Measurements from ENCODE around the gene ADGB.

The ADGB gene

GRCh38 chr6:146581968-146582367, 16.8 kb upstream of the ADGB start:
- Histone ChIP-seq H3K4me1 (peaks cover 0 to 34% (median 0%) of the 10 kb centered on the region in 10 experiments; a peak in 7 of 20 replicates), H3K4me2 (peak overlapping the region in 2 of 11 experiments; percentile 15 to 38; a peak in 1 of 22 replicates), H3K9ac (no peak overlapping the region), H3K9me3 (replicated peaks in 1 of 11) (peaks cover 0 to 7% (median 0%) of the 10 kb centered on the region in 11 experiments; a peak in 6 of 22 replicates), H3K27me3 (no peaks in the 10 kb centered on the region), H4K20me1 (no peaks in the 10 kb centered on the region), H3K4me3 (no peak overlapping the region), H3K27ac (no peak overlapping the region), H3K36me3 (no peaks in the 10 kb centered on the region)
- TF ChIP-seq Cebpa-rat (IDR thresholded peaks at IDR 0.05) = no peak

GRCh38 chr6:146582857-146583256, 15.9 kb upstream of the ADGB start:
- peaks cover 0 to 42% (median 0%) of the 10 kb centered on the region in 10 experiments; a peak in 8 of 20 replicates for H3K4me1 ChIP-seq
- H3K4me2 ChIP-seq = peak overlapping the region in 4 of 11 experiments; percentile 26 to 47 (median 38); a peak in 8 of 22 replicates
- no peaks in the 10 kb centered on the region for H3K27me3 ChIP-seq
- peak in 2 of 11 experiments; percentile 22 to 25; a peak in 3 of 22 replicates for TF ChIP-seq Cebpa-rat (IDR thresholded peaks at IDR 0.05)
- H3K27ac ChIP-seq = peak overlapping the region in 1 of 11 experiments; percentile 15; a peak in 1 of 22 replicates
- no peak overlapping the region for H3K4me3 ChIP-seq
- H3K9me3 ChIP-seq (replicated peaks in 1 of 11) = peaks cover 0 to 7% (median 0%) of the 10 kb centered on the region in 11 experiments; a peak in 6 of 22 replicates
- no peak overlapping the region for H3K9ac ChIP-seq
- no peaks in the 10 kb centered on the region for H4K20me1 ChIP-seq
- H3K36me3 ChIP-seq = no peaks in the 10 kb centered on the region

- Histone ChIP-seq H3K9me3 (replicated peaks in 1 of 11) (peaks cover 0 to 7% (median 0%) of the 10 kb centered on the region in 11 experiments; a peak in 6 of 22 replicates), H3K4me2 (no peak overlapping the region), H3K36me3 (no peaks in the 10 kb centered on the region), H3K9ac (no peak overlapping the region), H3K27me3 (no peaks in the 10 kb centered on the region), H3K27ac (no peak overlapping the region), H4K20me1 (no peaks in the 10 kb centered on the region), H3K4me3 (no peak overlapping the region), H3K4me1 (peaks cover 0 to 44% (median 0%) of the 10 kb centered on the region in 10 experiments; a peak in 8 of 20 replicates)
- TF ChIP-seq Cebpa-rat (IDR thresholded peaks at IDR 0.05) = no peak
Measured at GRCh38 chr6:146583966-146584365, 14.8 kb upstream of the ADGB start.

GRCh38 chr6:146587459-146587858, 11.3 kb upstream of the ADGB start:
- Histone ChIP-seq H3K4me2 (peak overlapping the region in 2 of 11 experiments; percentile 4 to 21; a peak in 2 of 22 replicates), H4K20me1 (no peaks in the 10 kb centered on the region), H3K9me3 (replicated peaks in 1 of 11) (peaks cover 0 to 6% (median 0%) of the 10 kb centered on the region in 11 experiments; a peak in 6 of 22 replicates), H3K27ac (no peak overlapping the region), H3K9ac (no peak overlapping the region), H3K4me3 (no peak overlapping the region), H3K27me3 (no peaks in the 10 kb centered on the region), H3K4me1 (peaks cover 0 to 44% (median 0%) of the 10 kb centered on the region in 10 experiments; a peak in 8 of 20 replicates), H3K36me3 (no peaks in the 10 kb centered on the region)
- TF ChIP-seq Cebpa-rat (IDR thresholded peaks at IDR 0.05) = no peak

- H3K4me1 ChIP-seq = peaks cover 0 to 52% (median 16%) of the 10 kb centered on the region in 10 experiments; a peak in 15 of 20 replicates
- no peaks in the 10 kb centered on the region for H3K36me3 ChIP-seq
- no peak overlapping the region for H3K27ac ChIP-seq
- no peaks in the 10 kb centered on the region for H3K27me3 ChIP-seq
- H4K20me1 ChIP-seq = no peaks in the 10 kb centered on the region
- no peak overlapping the region for H3K9ac ChIP-seq
- no peak overlapping the region for H3K4me3 ChIP-seq
- no peaks in the 10 kb centered on the region for H3K9me3 ChIP-seq (replicated peaks in 1 of 11)
- H3K4me2 ChIP-seq = peak overlapping the region in 2 of 11 experiments; percentile 34 to 57; a peak in 2 of 22 replicates
- no peak for TF ChIP-seq Cebpa-rat (IDR thresholded peaks at IDR 0.05)
Measured at GRCh38 chr6:146590492-146590891, 8.3 kb upstream of the ADGB start.

GRCh38 chr6:146592451-146592850, 6.3 kb upstream of the ADGB start:
- peaks cover 8 to 63% (median 31%) of the 10 kb centered on the region in 10 experiments for H3K4me1 ChIP-seq
- H3K9me3 ChIP-seq (replicated peaks in 1 of 11) = no peaks in the 10 kb centered on the region
- no peak overlapping the region for H3K4me3 ChIP-seq
- H4K20me1 ChIP-seq = no peaks in the 10 kb centered on the region
- H3K36me3 ChIP-seq = no peaks in the 10 kb centered on the region
- no peak overlapping the region for H3K27ac ChIP-seq
- H3K27me3 ChIP-seq = no peaks in the 10 kb centered on the region
- no peak overlapping the region for H3K4me2 ChIP-seq
- no peak overlapping the region for H3K9ac ChIP-seq
- TF ChIP-seq Cebpa-rat (IDR thresholded peaks at IDR 0.05) = no peak

GRCh38 chr6:146593986-146594385, 4.8 kb upstream of the ADGB start:
- peaks cover 8 to 67% (median 31%) of the 10 kb centered on the region in 10 experiments for H3K4me1 ChIP-seq
- TF ChIP-seq Cebpa-rat (IDR thresholded peaks at IDR 0.05) = no peak
- no peaks in the 10 kb centered on the region for H4K20me1 ChIP-seq
- H3K9ac ChIP-seq = peak overlapping the region in 2 of 11 experiments; percentile 1 to 30; a peak in 2 of 22 replicates
- H3K4me3 ChIP-seq = no peak overlapping the region
- no peaks in the 10 kb centered on the region for H3K27me3 ChIP-seq
- peak overlapping the region in 4 of 11 experiments; percentile 19 to 77 (median 46); a peak in 6 of 22 replicates for H3K27ac ChIP-seq
- no peaks in the 10 kb centered on the region for H3K36me3 ChIP-seq
- H3K9me3 ChIP-seq (replicated peaks in 1 of 11) = peaks cover 0 to 3% (median 0%) of the 10 kb centered on the region in 11 experiments; a peak in 1 of 22 replicates
- peak overlapping the region in 6 of 11 experiments; percentile 57 to 96 (median 86); a peak in 11 of 22 replicates for H3K4me2 ChIP-seq

- H3K36me3 ChIP-seq = no peaks in the 10 kb centered on the region
- peaks cover 8 to 63% (median 31%) of the 10 kb centered on the region in 10 experiments for H3K4me1 ChIP-seq
- H3K27ac ChIP-seq = peak overlapping the region in 4 of 11 experiments; percentile 19 to 77 (median 58); a peak in 6 of 22 replicates
- TF ChIP-seq Cebpa-rat (IDR thresholded peaks at IDR 0.05) = no peak
- peaks cover 0 to 7% (median 0%) of the 10 kb centered on the region in 11 experiments; a peak in 1 of 22 replicates for H3K9me3 ChIP-seq (replicated peaks in 1 of 11)
- H3K9ac ChIP-seq = peak overlapping the region in 1 of 11 experiments; percentile 34; a peak in 1 of 22 replicates
- no peaks in the 10 kb centered on the region for H3K27me3 ChIP-seq
- no peak overlapping the region for H3K4me3 ChIP-seq
- H4K20me1 ChIP-seq = no peaks in the 10 kb centered on the region
- H3K4me2 ChIP-seq = peak overlapping the region in 6 of 11 experiments; percentile 57 to 96 (median 86); a peak in 11 of 22 replicates
Measured at GRCh38 chr6:146594495-146594894, 4.3 kb upstream of the ADGB start.

GRCh38 chr6:146595972-146596731, 2.6 kb upstream of the ADGB start:
- H3K27me3 ChIP-seq = no peaks in the 10 kb centered on the region
- no peaks in the 10 kb centered on the region for H3K36me3 ChIP-seq
- TF ChIP-seq Cebpa-rat (IDR thresholded peaks at IDR 0.05) = no peak
- H3K4me3 ChIP-seq = peak overlapping the region in 3 of 10 experiments; percentile 1 to 30 (median 25); a peak in 3 of 20 replicates
- H3K9ac ChIP-seq = peak overlapping the region in 1 of 11 experiments; percentile 22; a peak in 1 of 22 replicates
- peaks cover 8 to 52% (median 31%) of the 10 kb centered on the region in 10 experiments for H3K4me1 ChIP-seq
- peak overlapping the region; percentile 60 to 96 (median 85); a peak in 21 of 22 replicates for H3K4me2 ChIP-seq
- peaks cover 0 to 7% (median 0%) of the 10 kb centered on the region in 11 experiments; a peak in 1 of 22 replicates for H3K9me3 ChIP-seq (replicated peaks in 1 of 11)
- H3K27ac ChIP-seq = peak overlapping the region in 7 of 11 experiments; percentile 31 to 77 (median 62); a peak in 10 of 22 replicates
- H4K20me1 ChIP-seq = no peaks in the 10 kb centered on the region
